CD4-positive, CD25-positive, alpha-beta regulatory T cell (primary cell): ENCODE measurements around the gene MBNL1. TPM values are rescaled to one million over a fixed set of nuclear protein-coding genes. Genes with fewer than 3 reads are reported as not detected.

ENCODE experiments used
- ATAC-seq, 2 donors: fragments of 150-1000 bp; cut with Tn5 transposase; one replicate each; pipeline ENCODE4 v1.10.0; 2021; ENCODE audit warnings: low read depth in 2 of 2, moderate number of reproducible peaks in 2 of 2, moderate library complexity in 1 of 2
- DNase-seq, 3 donors: peaks; one replicate each; pipeline versions ENCODE4 v3.0.0 to v3.0.0-alpha.2; 2012 to 2022; ENCODE audit warnings: mixed read lengths in 1 of 3
- H3K27ac ChIP-seq: one replicate; pipeline ENCODE4 v1.7.0; 2013; ENCODE audit warnings: mild to moderate bottlenecking, low read length; ENCODE audit not compliant: insufficient read depth, poor library complexity, severe bottlenecking
- H3K27me3 ChIP-seq: one replicate; pipeline ENCODE4 v1.7.0; 2013; ENCODE audit warnings: low read length; ENCODE audit not compliant: control insufficient read depth, insufficient read depth
- H3K36me3 ChIP-seq: one replicate; pipeline ENCODE4 v1.7.0; 2013; ENCODE audit warnings: mild to moderate bottlenecking, low read length, moderate library complexity; ENCODE audit not compliant: control insufficient read depth, insufficient read depth
- H3K4me1 ChIP-seq: 2 replicates; pipeline ENCODE4 v1.7.0; 2013; ENCODE audit warnings: mild to moderate bottlenecking, low read length; ENCODE audit not compliant: insufficient read depth, control insufficient read depth, poor library complexity, severe bottlenecking
- H3K4me3 ChIP-seq: one replicate; pipeline ENCODE4 v1.7.0; 2013; ENCODE audit warnings: low read depth, mild to moderate bottlenecking, low read length, moderate library complexity
- H3K9me3 ChIP-seq, 2 experiments: 1 replicate in 1 of 2; 2 replicates in 1 of 2; pipeline ENCODE4 v1.7.0; 2013; ENCODE audit warnings: low read length in 2 of 2, mild to moderate bottlenecking in 1 of 2, moderate library complexity in 1 of 2; ENCODE audit not compliant: control insufficient read depth in 2 of 2
- H3K27ac Mint-ChIP-seq, 3 donors: one replicate each; pipeline ENCODE4 v1.8.0; 2020 to 2022; ENCODE audit warnings: mild to moderate bottlenecking in 3 of 3, mixed read lengths in 3 of 3, moderate library complexity in 2 of 3
- H3K27me3 Mint-ChIP-seq: one replicate; pipeline ENCODE4 v1.8.0; 2022; ENCODE audit warnings: mild to moderate bottlenecking, mixed read lengths
- H3K36me3 Mint-ChIP-seq: one replicate; pipeline ENCODE4 v1.8.0; 2020; ENCODE audit warnings: mixed read lengths
- H3K4me1 Mint-ChIP-seq, 4 donors: one replicate each; pipeline ENCODE4 v1.8.0; 2020 to 2022; ENCODE audit warnings: mixed read lengths in 4 of 4, mild to moderate bottlenecking in 1 of 4
- H3K4me3 Mint-ChIP-seq, 4 donors: one replicate each; pipeline ENCODE4 v1.8.0; 2020 to 2022; ENCODE audit warnings: mild to moderate bottlenecking in 4 of 4, mixed read lengths in 4 of 4, moderate library complexity in 3 of 4
- H3K9me3 Mint-ChIP-seq, 7 donors: one replicate each; pipeline ENCODE4 v1.8.0; 2020 to 2022; ENCODE audit warnings: mixed read lengths in 7 of 7, mild to moderate bottlenecking in 3 of 7, moderate library complexity in 2 of 7
- polyA plus RNA-seq, 4 donors: library from polyadenylated mRNA; unstranded; fragments of 300-500 nt; fragmentation: Illumina TruSeq; gene quantifications; one replicate each; pipeline ENCODE4 v1.2.3, GENCODE V29; 2021
- total RNA-seq: library from RNA; stranded (reverse); gene quantifications from one replicate; pipeline ENCODE4 v1.2.3, GENCODE V29; 2022

MBNL1 gene
- total and polyA plus RNA-seq, 5 donors from 2014 or later = 221 to 726 (median 252) TPM

- Histone ChIP-seq H3K36me3 (peaks cover 11% of the 10 kb centered on the region), H3K27ac (peak overlapping the region; percentile 71), H3K4me3 (peak overlapping the region; percentile 77), H3K4me1 (peaks cover 89% of the 10 kb centered on the region), H3K27me3 (no peaks in the 10 kb centered on the region), H3K9me3 (no peaks in the 10 kb centered on the region)
- peak overlapping the region; percentile 35 to 83 (median 46) for H3K4me3 Mint-ChIP-seq
- ATAC-seq (no peak), DNase-seq (no peak)
- no peaks in the 10 kb centered on the region for H3K27me3 Mint-ChIP-seq
- H3K9me3 Mint-ChIP-seq = no peaks in the 10 kb centered on the region
- peaks cover 20% of the 10 kb centered on the region for H3K36me3 Mint-ChIP-seq
- peak overlapping the region; percentile 49 to 87 (median 53) for H3K27ac Mint-ChIP-seq
- peaks cover 63 to 92% (median 79%) of the 10 kb centered on the region in 4 donors for H3K4me1 Mint-ChIP-seq
These were observed 48.5 kb downstream of the MBNL1 start for GRCh38 chr3:152317184-152317583.

- peak overlapping the region; percentile 71 for H3K27ac ChIP-seq
- H3K4me1 ChIP-seq = peaks cover 92% of the 10 kb centered on the region
- H3K9me3 Mint-ChIP-seq = no peaks in the 10 kb centered on the region
- H3K27me3 Mint-ChIP-seq = no peaks in the 10 kb centered on the region
- peaks cover 69 to 92% (median 81%) of the 10 kb centered on the region in 4 donors for H3K4me1 Mint-ChIP-seq
- H3K27me3 ChIP-seq = no peaks in the 10 kb centered on the region
- H3K4me3 ChIP-seq = peak overlapping the region; percentile 77
- DNase-seq = no peak
- peak overlapping the region; percentile 32 to 59 (median 53) for H3K27ac Mint-ChIP-seq
- peaks cover 20% of the 10 kb centered on the region for H3K36me3 Mint-ChIP-seq
- peaks cover 11% of the 10 kb centered on the region for H3K36me3 ChIP-seq
- peak overlapping the region; percentile 35 to 83 (median 46) for H3K4me3 Mint-ChIP-seq
- H3K9me3 ChIP-seq = no peaks in the 10 kb centered on the region
- ATAC-seq = no peak
These were observed 49.2 kb downstream of the MBNL1 start for GRCh38 chr3:152317956-152318355.

- peak overlapping the region; percentile 13 to 57 (median 44) for H3K27ac Mint-ChIP-seq
- no peaks in the 10 kb centered on the region for H3K27me3 ChIP-seq
- ATAC-seq = no peak
- peaks cover 11% of the 10 kb centered on the region for H3K36me3 ChIP-seq
- H3K27ac ChIP-seq = peak overlapping the region; percentile 71
- DNase-seq = no peak
- H3K27me3 Mint-ChIP-seq = no peaks in the 10 kb centered on the region
- H3K4me1 ChIP-seq = peaks cover 92% of the 10 kb centered on the region
- no peaks in the 10 kb centered on the region for H3K9me3 Mint-ChIP-seq
- H3K4me1 Mint-ChIP-seq = peaks cover 66 to 88% (median 77%) of the 10 kb centered on the region in 4 donors
- H3K4me3 Mint-ChIP-seq = peak overlapping the region; percentile 52 to 83 (median 66)
- H3K9me3 ChIP-seq = no peaks in the 10 kb centered on the region
- H3K36me3 Mint-ChIP-seq = peaks cover 20% of the 10 kb centered on the region
- H3K4me3 ChIP-seq = peak overlapping the region; percentile 77
These were observed 49.8 kb downstream of the MBNL1 start for GRCh38 chr3:152318512-152318911.

- Mint-ChIP-seq H3K36me3 (peaks cover 20% of the 10 kb centered on the region), H3K27ac (peak overlapping the region; percentile 29 to 57 (median 44)), H3K27me3 (no peaks in the 10 kb centered on the region), H3K4me3 (peak overlapping the region; percentile 52 to 83 (median 66)), H3K4me1 (peaks cover 68 to 88% (median 78%) of the 10 kb centered on the region in 4 donors), H3K9me3 (no peaks in the 10 kb centered on the region)
- H3K27me3 ChIP-seq = no peaks in the 10 kb centered on the region
- ATAC-seq (no peak), DNase-seq (no peak)
- H3K4me1 ChIP-seq = peaks cover 92% of the 10 kb centered on the region
- H3K9me3 ChIP-seq = no peaks in the 10 kb centered on the region
- H3K27ac ChIP-seq = peak overlapping the region; percentile 71
- H3K36me3 ChIP-seq = peaks cover 11% of the 10 kb centered on the region
- peak overlapping the region; percentile 77 for H3K4me3 ChIP-seq
These were observed 50.5 kb downstream of the MBNL1 start for GRCh38 chr3:152319256-152319655.

- Histone ChIP-seq H3K4me3 (peak overlapping the region; percentile 77), H3K4me1 (peaks cover 89% of the 10 kb centered on the region), H3K27me3 (no peaks in the 10 kb centered on the region), H3K27ac (peak overlapping the region; percentile 71), H3K36me3 (peaks cover 11% of the 10 kb centered on the region), H3K9me3 (no peaks in the 10 kb centered on the region)
- DNase-seq (no peak), ATAC-seq (no peak)
- peaks cover 64 to 87% (median 76%) of the 10 kb centered on the region in 4 donors for H3K4me1 Mint-ChIP-seq
- H3K27ac Mint-ChIP-seq = peak overlapping the region; percentile 8 to 96 (median 74)
- peak overlapping the region; percentile 50 to 85 (median 61) for H3K4me3 Mint-ChIP-seq
- H3K9me3 Mint-ChIP-seq = no peaks in the 10 kb centered on the region
- peaks cover 18% of the 10 kb centered on the region for H3K36me3 Mint-ChIP-seq
- H3K27me3 Mint-ChIP-seq = no peaks in the 10 kb centered on the region
These were observed 51.3 kb downstream of the MBNL1 start for GRCh38 chr3:152319831-152320617.

GRCh38 chr3:152321200-152321954 lies 52.6 kb downstream of the MBNL1 start:
- no peaks in the 10 kb centered on the region for H3K27me3 ChIP-seq
- peaks cover 20% of the 10 kb centered on the region for H3K36me3 Mint-ChIP-seq
- peak overlapping the region; percentile 22 to 65 (median 58) for H3K4me3 Mint-ChIP-seq
- H3K9me3 Mint-ChIP-seq = peaks cover 0 to 1% (median 0%) of the 10 kb centered on the region in 7 donors
- ATAC-seq (no peak), DNase-seq (no peak)
- peak overlapping the region; percentile 77 for H3K4me3 ChIP-seq
- H3K27ac ChIP-seq = peak overlapping the region; percentile 76
- H3K36me3 ChIP-seq = peaks cover 9% of the 10 kb centered on the region
- no peaks in the 10 kb centered on the region for H3K9me3 ChIP-seq
- peak overlapping the region in 2 of 3 donors; percentile 66 to 67 for H3K27ac Mint-ChIP-seq
- no peaks in the 10 kb centered on the region for H3K27me3 Mint-ChIP-seq
- H3K4me1 Mint-ChIP-seq = peaks cover 61 to 89% (median 74%) of the 10 kb centered on the region in 4 donors
- H3K4me1 ChIP-seq = peaks cover 80% of the 10 kb centered on the region

GRCh38 chr3:152321955-152322377 lies 53.2 kb downstream of the MBNL1 start:
- Histone ChIP-seq H3K27me3 (no peaks in the 10 kb centered on the region), H3K36me3 (peaks cover 9% of the 10 kb centered on the region), H3K4me1 (peaks cover 75% of the 10 kb centered on the region), H3K4me3 (peak overlapping the region; percentile 77), H3K27ac (peak overlapping the region; percentile 76), H3K9me3 (no peaks in the 10 kb centered on the region)
- H3K4me1 Mint-ChIP-seq = peaks cover 59 to 89% (median 73%) of the 10 kb centered on the region in 4 donors
- H3K27me3 Mint-ChIP-seq = no peaks in the 10 kb centered on the region
- H3K4me3 Mint-ChIP-seq = peak overlapping the region; percentile 25 to 75 (median 60)
- ATAC-seq (no peak), DNase-seq (no peak)
- H3K36me3 Mint-ChIP-seq = peaks cover 19% of the 10 kb centered on the region
- peaks cover 0 to 1% (median 0%) of the 10 kb centered on the region in 7 donors for H3K9me3 Mint-ChIP-seq
- peak overlapping the region; percentile 21 to 83 (median 66) for H3K27ac Mint-ChIP-seq
